ENCODE measurements around the gene SFSWAP.
"Not testable (repeated sequence)": the region's sequence is repeated elsewhere in the genome, so short reads cannot be mapped to it uniquely, and the experiment has no call there.

- TF ChIP-seq CTCF (IDR thresholded peaks at IDR 0.05); POLR2AphosphoS5 (IDR thresholded peaks at IDR 0.05); EP300 (IDR thresholded peaks at IDR 0.05; ENCODE audit: low read depth); POLR2A (IDR thresholded peaks at IDR 0.05): not testable (repeated sequence)
These were observed 33.8 kb downstream of the SFSWAP start for GRCh38 chr12:131744675-131745074.

Measured in transverse colon (tissue), 4 donors.